Measurements from ENCODE around the gene COPS4. TPM values are rescaled to one million over a fixed set of nuclear protein-coding genes. Genes with fewer than 3 reads are reported as not detected.

COPS4 gene
- total RNA-seq, 2 donors from 2014 or later: 55.2 to 58.1 TPM

GRCh38 chr4:83089410-83090157, 54.6 kb downstream of the COPS4 start:
- Histone ChIP-seq H3K9me3 (no peaks in the 10 kb centered on the region), H3K27ac (no peak overlapping the region), H3K4me3 (no peak overlapping the region), H3K27me3 (no peaks in the 10 kb centered on the region), H3K4me1 (no peaks in the 10 kb centered on the region), H3K36me3 (no peaks in the 10 kb centered on the region)
- TF ChIP-seq, protein P1, sequence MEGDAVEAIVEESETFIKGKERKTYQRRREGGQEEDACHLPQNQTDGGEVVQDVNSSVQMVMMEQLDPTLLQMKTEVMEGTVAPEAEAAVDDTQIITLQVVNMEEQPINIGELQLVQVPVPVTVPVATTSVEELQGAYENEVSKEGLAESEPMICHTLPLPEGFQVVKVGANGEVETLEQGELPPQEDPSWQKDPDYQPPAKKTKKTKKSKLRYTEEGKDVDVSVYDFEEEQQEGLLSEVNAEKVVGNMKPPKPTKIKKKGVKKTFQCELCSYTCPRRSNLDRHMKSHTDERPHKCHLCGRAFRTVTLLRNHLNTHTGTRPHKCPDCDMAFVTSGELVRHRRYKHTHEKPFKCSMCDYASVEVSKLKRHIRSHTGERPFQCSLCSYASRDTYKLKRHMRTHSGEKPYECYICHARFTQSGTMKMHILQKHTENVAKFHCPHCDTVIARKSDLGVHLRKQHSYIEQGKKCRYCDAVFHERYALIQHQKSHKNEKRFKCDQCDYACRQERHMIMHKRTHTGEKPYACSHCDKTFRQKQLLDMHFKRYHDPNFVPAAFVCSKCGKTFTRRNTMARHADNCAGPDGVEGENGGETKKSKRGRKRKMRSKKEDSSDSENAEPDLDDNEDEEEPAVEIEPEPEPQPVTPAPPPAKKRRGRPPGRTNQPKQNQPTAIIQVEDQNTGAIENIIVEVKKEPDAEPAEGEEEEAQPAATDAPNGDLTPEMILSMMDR (IDR thresholded peaks at IDR 0.05): no peak
- DNase-seq (ENCODE audit: low spot score): no peak

DNA sequence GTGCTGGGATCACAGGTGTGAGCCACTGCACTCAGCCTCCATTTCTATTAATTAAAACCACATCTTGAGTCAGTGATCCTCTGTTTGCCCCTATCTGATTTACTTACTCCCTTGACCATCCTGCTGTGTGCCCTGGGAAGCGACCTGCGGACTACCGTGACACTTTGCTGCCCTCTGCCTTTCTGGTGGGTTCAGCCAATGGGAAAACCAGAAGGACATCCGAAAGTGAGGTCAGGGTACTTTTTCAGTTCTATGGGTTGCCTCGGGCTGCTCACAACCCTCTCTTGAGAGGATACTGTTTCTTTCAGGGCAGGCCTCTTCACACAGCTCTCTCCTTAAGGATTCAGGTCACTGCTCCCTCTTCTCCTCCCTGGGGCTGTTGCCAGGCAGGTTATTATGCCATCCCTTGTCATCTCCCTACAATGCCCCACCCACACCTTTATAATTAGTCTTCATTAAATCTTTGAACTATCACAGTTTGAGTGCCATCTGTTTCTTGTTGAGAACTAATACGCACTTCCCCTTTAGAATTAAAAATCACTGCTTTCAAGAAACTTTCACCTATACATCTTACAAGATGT, 58.2 kb downstream of the COPS4 start:
- H3K36me3 ChIP-seq: no peaks in the 10 kb centered on the region
- H3K27me3 ChIP-seq: no peaks in the 10 kb centered on the region
- no peak overlapping the region for H3K4me3 ChIP-seq
- no peak for DNase-seq (ENCODE audit: low spot score)
- no peaks in the 10 kb centered on the region for H3K4me1 ChIP-seq
- H3K27ac ChIP-seq: no peak overlapping the region
- no peaks in the 10 kb centered on the region for H3K9me3 ChIP-seq
- TF ChIP-seq, protein P1 (IDR thresholded peaks at IDR 0.05): no peak

DNA sequence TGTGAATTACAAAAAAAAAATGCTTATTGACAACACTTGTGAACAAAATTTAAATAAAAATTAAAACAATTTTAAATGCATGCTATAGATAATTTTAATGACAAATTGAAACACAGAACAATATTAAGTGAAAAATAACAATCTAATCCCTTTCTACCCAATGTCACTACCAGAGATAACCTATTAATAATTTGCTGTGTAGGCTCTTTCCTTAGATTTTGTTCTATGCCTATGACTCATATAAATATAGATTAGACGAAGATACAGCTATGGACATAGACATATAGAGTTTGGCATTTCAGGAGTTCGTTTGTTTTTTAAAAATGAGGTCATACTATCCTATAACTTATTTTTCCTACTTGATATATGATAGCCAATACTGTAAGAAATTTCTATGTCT, 61.4 kb downstream of the COPS4 start:
- Histone ChIP-seq H3K9me3 (no peaks in the 10 kb centered on the region), H3K27me3 (no peaks in the 10 kb centered on the region), H3K4me1 (no peaks in the 10 kb centered on the region), H3K27ac (no peak overlapping the region), H3K4me3 (no peak overlapping the region), H3K36me3 (no peaks in the 10 kb centered on the region)
- DNase-seq (ENCODE audit: low spot score): no peak
- TF ChIP-seq, protein P1 (IDR thresholded peaks at IDR 0.05): no peak

DNA sequence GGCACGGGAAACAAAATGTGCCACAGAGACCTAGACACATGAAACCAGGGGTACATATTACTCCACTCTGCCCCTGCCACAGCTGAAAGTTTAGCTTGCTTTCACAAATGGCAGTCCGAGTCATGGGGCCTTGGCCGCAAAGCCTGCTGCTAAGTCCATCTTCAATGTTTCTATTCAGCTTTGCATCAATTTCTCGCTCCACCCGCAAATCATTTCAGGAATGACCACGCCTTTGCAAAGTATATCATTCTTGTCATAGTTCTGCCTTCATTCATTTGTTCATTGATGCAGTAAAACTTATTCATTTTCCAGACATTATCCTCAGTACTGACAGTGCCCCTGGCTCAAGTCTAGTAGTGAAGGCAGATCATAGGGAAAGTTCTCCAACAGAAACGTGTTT, 70.0 kb downstream of the COPS4 start:
- Histone ChIP-seq H3K9me3 (no peaks in the 10 kb centered on the region), H3K27me3 (no peaks in the 10 kb centered on the region), H3K4me1 (peaks cover 0 to 7% of the 10 kb centered on the region in 2 donors), H3K4me3 (no peak overlapping the region), H3K27ac (no peak overlapping the region), H3K36me3 (no peaks in the 10 kb centered on the region)
- TF ChIP-seq, protein P1 (IDR thresholded peaks at IDR 0.05): no peak
- no peak for DNase-seq (ENCODE audit: low spot score)

DNA sequence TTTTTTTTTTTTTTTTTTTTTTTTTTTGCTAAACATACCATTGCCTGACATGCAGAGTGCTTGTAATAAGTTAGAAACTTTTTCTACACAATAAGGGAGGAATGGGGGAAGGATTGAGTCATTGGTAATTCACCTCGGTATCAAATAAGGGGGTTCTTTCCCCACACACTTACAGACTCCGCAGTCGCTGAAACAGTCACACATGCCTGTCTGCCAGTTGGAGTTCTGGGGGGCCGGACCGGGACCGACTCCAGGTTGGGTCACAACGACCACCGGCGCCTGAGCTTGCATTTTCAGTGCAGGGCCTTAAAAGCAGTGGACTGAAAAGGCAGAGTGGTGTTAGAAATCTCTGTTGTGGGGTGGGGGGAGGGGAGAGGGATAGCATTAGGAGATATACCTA, 72.6 kb downstream of the COPS4 start:
- H3K9me3 ChIP-seq: no peaks in the 10 kb centered on the region
- TF ChIP-seq, protein P1 (IDR thresholded peaks at IDR 0.05): no peak
- H3K4me3 ChIP-seq: no peak overlapping the region
- no peaks in the 10 kb centered on the region for H3K36me3 ChIP-seq
- peaks cover 0 to 11% of the 10 kb centered on the region in 2 donors for H3K4me1 ChIP-seq
- no peak overlapping the region for H3K27ac ChIP-seq
- H3K27me3 ChIP-seq: no peaks in the 10 kb centered on the region
- DNase-seq (ENCODE audit: low spot score): no peak
